GM23338 (cell line): Measurements from ENCODE around the gene BYSL. TPM values are rescaled to one million over a fixed set of nuclear protein-coding genes. Genes with fewer than 3 reads are reported as not detected.

ENCODE experiments used
- ATAC-seq: fragments of 200-7000 bp; cut with Tn5 transposase; 3 replicates; pipeline ENCODE4 v1.9.1; 2020
- DNase-seq: peaks from one replicate; pipeline ENCODE4 v3.0.0-alpha.2; 2015; ENCODE audit warnings: low spot score
- H2AFZ ChIP-seq: fragments of 200-600 bp; sonication (generic); 2 replicates; pipeline ENCODE4 v1.8.0; 2016; ENCODE audit warnings: antibody characterized with exemption, mild to moderate bottlenecking, moderate library complexity
- H3F3A ChIP-seq: fragments of 200-600 bp; sonication (generic); replicated peaks from 2 replicates; pipeline ENCODE4 v1.8.0; 2017; ENCODE audit warnings: antibody characterized with exemption, mixed run types, low read depth
- H3K27ac ChIP-seq: fragments of 200-600 bp; sonication (generic); 2 replicates; pipeline ENCODE4 v1.6.1; 2016; ENCODE audit warnings: low read depth
- H3K27me3 ChIP-seq: fragments of 200-600 bp; sonication (generic); 2 replicates; pipeline ENCODE4 v1.8.0; 2016; ENCODE audit warnings: mild to moderate bottlenecking, mixed run types, moderate library complexity; ENCODE audit not compliant: insufficient read depth
- H3K36me3 ChIP-seq: fragments of 200-600 bp; sonication (generic); 2 replicates; pipeline ENCODE4 v1.8.0; 2016; ENCODE audit warnings: mild to moderate bottlenecking; ENCODE audit not compliant: insufficient read depth
- H3K4me1 ChIP-seq: fragments of 200-600 bp; sonication (generic); 2 replicates; pipeline ENCODE4 v1.8.0; 2016; ENCODE audit warnings: mild to moderate bottlenecking, moderate library complexity; ENCODE audit not compliant: insufficient read depth
- H3K4me2 ChIP-seq: fragments of 200-600 bp; sonication (generic); 2 replicates; pipeline ENCODE4 v1.7.1; 2017; ENCODE audit warnings: mixed run types
- H3K4me3 ChIP-seq: fragments of 200-600 bp; sonication (generic); 2 replicates; pipeline ENCODE4 v1.6.1; 2016; ENCODE audit warnings: mixed run types
- H3K79me2 ChIP-seq: fragments of 200-600 bp; sonication (generic); replicated peaks from 2 replicates; pipeline ENCODE4 v1.8.0; 2017; ENCODE audit warnings: mild to moderate bottlenecking; ENCODE audit not compliant: insufficient read depth
- H3K9me2 ChIP-seq: fragments of 200-600 bp; sonication (generic); 2 replicates; pipeline ENCODE4 v1.8.0; 2017; ENCODE audit not compliant: insufficient read depth
- H4K20me1 ChIP-seq: fragments of 200-600 bp; sonication (generic); replicated peaks from 2 replicates; pipeline ENCODE4 v1.8.0; 2017; ENCODE audit warnings: mild to moderate bottlenecking; ENCODE audit not compliant: insufficient read depth
- H3K27ac Mint-ChIP-seq: 2 replicates; pipeline ENCODE4 v1.8.0; 2020; ENCODE audit warnings: inconsistent platforms, mild to moderate bottlenecking, moderate library complexity, mixed read lengths
- H3K27me3 Mint-ChIP-seq: 3 replicates; pipeline ENCODE4 v1.8.0; 2022; ENCODE audit warnings: low read depth, mild to moderate bottlenecking, moderate library complexity, mixed read lengths, inconsistent platforms; ENCODE audit not compliant: insufficient read depth, poor library complexity
- H3K36me3 Mint-ChIP-seq: 3 replicates; pipeline ENCODE4 v1.8.0; 2021; ENCODE audit warnings: low read depth, mild to moderate bottlenecking, inconsistent platforms, moderate library complexity, mixed read lengths
- H3K4me1 Mint-ChIP-seq: 3 replicates; pipeline ENCODE4 v1.8.0; 2020; ENCODE audit warnings: mild to moderate bottlenecking, inconsistent platforms, mixed read lengths
- H3K4me3 Mint-ChIP-seq: 3 replicates; pipeline ENCODE4 v1.8.0; 2021; ENCODE audit warnings: moderate library complexity, mild to moderate bottlenecking, inconsistent platforms, mixed read lengths
- H3K9me3 Mint-ChIP-seq: 3 replicates; pipeline ENCODE4 v1.8.0; 2020; ENCODE audit warnings: moderate library complexity, mild to moderate bottlenecking, inconsistent platforms, mixed read lengths
- CREB1 ChIP-seq: fragments of 250-450 bp; sonication (Bioruptor Pico); IDR thresholded peaks from 2 replicates; pipeline ENCODE4 v1.5.0; 2020; ENCODE audit warnings: low read depth, mild to moderate bottlenecking, moderate library complexity
- CTCF ChIP-seq, 2 experiments: fragments of 200-600 bp in 1 of 2; sonication (generic) in 1 of 2; conservative IDR thresholded peaks; 2 replicates each; pipeline versions ENCODE4 v1.5.1 to v1.6.1; 2016 to 2017; ENCODE audit warnings: antibody characterized with exemption in 2 of 2, low read depth in 2 of 2, mild to moderate bottlenecking in 2 of 2, moderate library complexity in 1 of 2
- EZH2 ChIP-seq: fragments of 200-600 bp; sonication (generic); IDR thresholded peaks from one replicate; pipeline ENCODE4 v1.8.0; 2017; ENCODE audit warnings: antibody characterized with exemption, mild to moderate bottlenecking, low read depth; ENCODE audit not compliant: unreplicated experiment
- EZH2phosphoT487 ChIP-seq: fragments of 200-600 bp; sonication (generic); IDR thresholded peaks from one replicate; pipeline ENCODE4 v1.8.1; 2018; ENCODE audit warnings: antibody characterized with exemption; ENCODE audit not compliant: unreplicated experiment
- JUNB ChIP-seq: IDR thresholded peaks from one replicate; pipeline ENCODE4 v1.6.1; 2016; ENCODE audit warnings: antibody characterized with exemption; ENCODE audit not compliant: unreplicated experiment
- NANOG ChIP-seq: IDR thresholded peaks from 2 replicates; pipeline ENCODE4 v1.6.1; 2016; ENCODE audit warnings: antibody characterized with exemption, borderline replicate concordance
- POLR2AphosphoS5 ChIP-seq: IDR thresholded peaks from 2 replicates; pipeline ENCODE4 v1.6.1; 2016; ENCODE audit warnings: antibody characterized with exemption, low read depth
- REST ChIP-seq: IDR thresholded peaks from one replicate; pipeline ENCODE4 v1.6.1; 2018; ENCODE audit warnings: antibody characterized with exemption; ENCODE audit not compliant: unreplicated experiment
- STAT1 ChIP-seq: IDR thresholded peaks from one replicate; pipeline ENCODE4 v1.6.1; 2016; ENCODE audit warnings: antibody characterized with exemption; ENCODE audit not compliant: unreplicated experiment
- ZNF114 ChIP-seq: fragments of 250-450 bp; sonication (Bioruptor Pico); IDR thresholded peaks from 2 replicates; pipeline ENCODE4 v1.5.0; 2020; ENCODE audit warnings: mild to moderate bottlenecking, moderate library complexity
- ZNF331 ChIP-seq: fragments of 250-450 bp; sonication (Bioruptor Pico); IDR thresholded peaks from 2 replicates; pipeline ENCODE4 v1.5.0; 2020; ENCODE audit warnings: low read depth, mild to moderate bottlenecking, moderate library complexity
- polyA plus RNA-seq: library from polyadenylated mRNA; unstranded; fragments of >200 nt; fragmentation: Nextera tagmentation; extraction: Ambion mirVana; gene quantifications from 2 replicates; pipeline ENCODE4 v1.2.1, GENCODE V29; 2016
- total RNA-seq: library from RNA; depleted of rRNA; stranded (reverse); fragments of >200 nt; shearing (Covaris generic); gene quantifications from 2 replicates; pipeline ENCODE4 v1.2.3, GENCODE V29; 2014
- TF ChIP-seq, protein P1 (sequence below): IDR thresholded peaks from 2 replicates; pipeline ENCODE4 v1.6.1; 2016; ENCODE audit warnings: antibody characterized with exemption

BYSL gene
- total and polyA plus RNA-seq, 2 experiments from 2014 or later, result 33.7 to 35.3 TPM

DNA sequence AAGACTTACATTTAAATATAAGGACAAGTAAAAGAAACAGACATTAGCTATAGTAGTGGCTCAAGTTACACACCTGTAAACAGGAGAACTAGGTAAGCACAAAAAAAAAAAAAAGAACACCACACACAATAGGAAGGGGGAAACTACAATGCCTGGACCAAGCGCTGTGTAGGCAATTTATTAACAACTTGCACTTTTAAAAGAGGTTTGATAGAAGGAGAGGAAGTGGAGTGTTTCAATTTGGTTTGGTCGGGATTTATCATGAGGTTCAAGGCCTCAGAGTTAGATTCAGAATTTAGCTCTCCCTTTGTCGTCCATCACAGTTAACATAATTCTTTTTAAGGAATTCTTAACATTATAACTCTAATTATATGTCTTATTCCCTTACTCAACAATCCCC lies 25.0 kb upstream of the BYSL start:
- no peak for DNase-seq
- no peaks in the 10 kb centered on the region for H4K20me1 ChIP-seq
- H3K27me3 Mint-ChIP-seq, result no peaks in the 10 kb centered on the region
- ATAC-seq, result no peak
- peak overlapping the region; percentile 73 for H3K4me2 ChIP-seq
- H3K9me2 ChIP-seq, result no peaks in the 10 kb centered on the region
- no peaks in the 10 kb centered on the region; the same call in 1 of the 2 replicates for H3K36me3 ChIP-seq
- peaks cover 14% of the 10 kb centered on the region; the same call in 2 of the 3 replicates for H3K4me1 Mint-ChIP-seq
- peaks cover 30% of the 10 kb centered on the region for H3K4me1 ChIP-seq
- no peaks in the 10 kb centered on the region for H3K9me3 Mint-ChIP-seq
- H3K4me3 ChIP-seq, result peak overlapping the region; percentile 58
- H3K27me3 ChIP-seq, result no peaks in the 10 kb centered on the region
- peaks cover 7% of the 10 kb centered on the region; the same call in 1 of the 2 replicates for H3F3A ChIP-seq
- H3K4me3 Mint-ChIP-seq, result no peak overlapping the region; the same call in 2 of the 3 replicates
- H2AFZ ChIP-seq, result peak overlapping the region; percentile 43; the same call in 1 of the 2 replicates
- peak overlapping the region; percentile 94 for H3K27ac ChIP-seq
- TF ChIP-seq ZNF331 (CRISPR knock-in tag) (no peak), JUNB (no peak), EZH2 (no peak)
- peak overlapping the region; percentile 98 for H3K27ac Mint-ChIP-seq
- peaks cover 24% of the 10 kb centered on the region for H3K79me2 ChIP-seq
- no peaks in the 10 kb centered on the region for H3K36me3 Mint-ChIP-seq

- Histone ChIP-seq H3K79me2 (no peaks in the 10 kb centered on the region), H3K27ac (0 out of 2 replicates have a peak overlapping the region, but pooled peaks have one; percentile 20), H3K27me3 (no peaks in the 10 kb centered on the region), H3K4me1 (peaks cover 12% of the 10 kb centered on the region), H3K9me2 (no peaks in the 10 kb centered on the region), H4K20me1 (peaks cover 5% of the 10 kb centered on the region), H3K4me2 (0 out of 2 replicates have a peak overlapping the region, but pooled peaks have one; percentile 26), H3K36me3 (peaks cover 5% of the 10 kb centered on the region; the same call in 1 of the 2 replicates), H3F3A (no peaks in the 10 kb centered on the region; the same call in 1 of the 2 replicates), H2AFZ (no peak overlapping the region), H3K4me3 (no peak overlapping the region)
- Mint-ChIP-seq H3K4me1 (peaks cover 8% of the 10 kb centered on the region; the same call in 2 of the 3 replicates), H3K4me3 (no peak overlapping the region), H3K9me3 (no peaks in the 10 kb centered on the region), H3K36me3 (no peaks in the 10 kb centered on the region), H3K27me3 (peaks cover 2% of the 10 kb centered on the region), H3K27ac (no peak overlapping the region)
- ATAC-seq, result no peak
- DNase-seq, result no peak
- TF ChIP-seq, protein P1, sequence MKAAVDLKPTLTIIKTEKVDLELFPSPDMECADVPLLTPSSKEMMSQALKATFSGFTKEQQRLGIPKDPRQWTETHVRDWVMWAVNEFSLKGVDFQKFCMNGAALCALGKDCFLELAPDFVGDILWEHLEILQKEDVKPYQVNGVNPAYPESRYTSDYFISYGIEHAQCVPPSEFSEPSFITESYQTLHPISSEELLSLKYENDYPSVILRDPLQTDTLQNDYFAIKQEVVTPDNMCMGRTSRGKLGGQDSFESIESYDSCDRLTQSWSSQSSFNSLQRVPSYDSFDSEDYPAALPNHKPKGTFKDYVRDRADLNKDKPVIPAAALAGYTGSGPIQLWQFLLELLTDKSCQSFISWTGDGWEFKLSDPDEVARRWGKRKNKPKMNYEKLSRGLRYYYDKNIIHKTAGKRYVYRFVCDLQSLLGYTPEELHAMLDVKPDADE, result no peak
- no peak for TF ChIP-seq ZNF114
- no peak for TF ChIP-seq REST
- TF ChIP-seq NANOG, result no peak
- TF ChIP-seq STAT1, result no peak
- TF ChIP-seq POLR2AphosphoS5, result no peak
- no peak for TF ChIP-seq ZNF331 (CRISPR knock-in tag)
- TF ChIP-seq CTCF (conservative IDR thresholded peaks at IDR 0.05; ENCODE audit: low read depth in 2 of 2), result no peak
- no peak for TF ChIP-seq JUNB
- TF ChIP-seq EZH2phosphoT487, result no peak
- TF ChIP-seq CREB1 (CRISPR knock-in tag), result no peak
- no peak for TF ChIP-seq EZH2
Measured at GRCh38 chr6:41900861-41901260, 20.4 kb upstream of the BYSL start.
